HG03045 (cell line): ENCODE measurements around the gene CDH23.

Experiments used
- ATAC-seq: cut with Tn5 transposase; IDR thresholded peaks from one replicate; pipeline ENCODE4 v1.9.1; 2021; ENCODE audit warnings: mild to moderate bottlenecking, moderate library complexity; ENCODE audit not compliant: unreplicated experiment

Gene CDH23

GRCh38 chr10:71437537-71438092 is 40.9 kb downstream of the CDH23 start:
- no peak for ATAC-seq

DNA sequence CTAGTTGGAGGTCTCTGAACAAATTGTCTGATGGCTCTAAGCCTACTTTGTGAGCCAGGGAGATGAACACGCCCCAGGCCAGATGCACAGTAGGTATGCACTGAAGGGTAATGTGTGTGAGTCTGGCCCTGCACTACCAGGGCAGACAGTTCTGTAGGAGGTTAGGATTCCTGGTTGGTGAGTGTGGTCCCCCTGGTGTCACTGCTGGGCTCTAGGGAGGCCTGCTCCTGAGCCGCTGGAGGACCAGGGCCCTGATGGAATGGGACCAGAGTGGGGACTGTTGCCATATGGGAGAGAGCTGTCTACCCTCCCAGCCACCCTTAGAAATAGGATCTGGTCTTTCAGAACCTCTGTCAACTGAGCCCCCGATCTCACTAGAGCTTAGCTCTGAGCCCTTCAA is 42.0 kb downstream of the CDH23 start:
- ATAC-seq, result no peak

DNA sequence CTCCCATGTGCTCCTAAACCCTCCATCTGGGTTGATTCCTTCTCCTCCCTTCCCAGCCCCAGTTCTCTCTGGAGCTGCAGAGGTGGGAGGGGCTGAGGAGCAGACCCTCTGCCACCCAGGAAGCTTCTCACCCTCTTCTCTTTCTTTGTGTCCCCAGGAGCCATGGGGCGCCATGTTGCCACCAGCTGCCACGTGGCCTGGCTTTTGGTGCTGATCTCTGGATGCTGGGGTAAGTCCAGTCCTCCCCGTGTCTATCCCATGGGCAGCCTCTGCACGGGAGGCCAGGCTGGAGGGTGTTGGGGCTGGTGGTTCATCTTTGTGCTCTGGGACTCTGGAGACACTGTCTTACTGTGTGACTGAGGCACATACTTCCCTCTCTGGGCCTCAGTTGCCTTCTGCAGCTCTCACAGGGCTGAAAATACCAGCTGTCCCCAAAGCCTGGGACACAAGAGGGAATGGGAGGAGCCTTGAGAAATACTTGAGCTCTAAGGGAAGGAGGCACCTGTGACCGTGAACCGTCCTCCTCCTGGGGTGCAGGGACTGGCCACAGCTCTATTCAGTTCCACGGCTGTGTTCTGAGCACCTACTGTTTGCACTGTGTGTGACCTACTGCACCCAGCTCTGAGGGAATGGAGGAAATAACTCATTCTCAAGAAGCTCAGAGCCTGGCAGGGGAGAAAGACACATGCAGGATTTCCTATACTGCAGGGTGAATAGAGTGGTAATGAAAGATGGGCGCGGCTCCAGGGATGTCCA is 43.1 kb downstream of the CDH23 start:
- ATAC-seq, result no peak

DNA sequence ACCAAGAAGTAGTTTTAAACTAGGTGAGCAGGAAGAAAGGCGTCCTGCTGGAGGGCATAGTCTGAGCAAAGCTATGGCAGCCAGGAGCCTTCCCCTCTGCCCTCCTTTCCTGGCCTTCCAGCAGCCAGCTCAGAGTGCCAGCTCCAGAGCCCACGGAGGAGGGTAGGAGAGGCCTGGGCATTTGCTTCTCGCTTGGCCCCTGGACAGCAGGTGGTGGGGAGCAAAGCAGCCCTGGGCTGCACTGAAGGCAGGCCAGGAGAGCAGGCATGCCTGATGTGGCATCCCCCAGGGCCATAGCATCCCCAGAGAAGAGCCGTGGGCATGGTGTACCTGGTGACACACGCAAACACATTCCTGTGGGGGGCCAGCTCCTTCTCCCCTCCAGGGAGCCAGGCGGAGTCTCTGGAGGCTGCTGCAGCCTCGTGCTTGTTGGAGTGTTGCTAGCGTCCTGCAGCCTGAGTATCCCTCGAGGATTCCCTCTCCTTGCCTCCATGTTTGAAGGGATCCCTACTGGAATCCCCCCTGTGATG is 43.9 kb downstream of the CDH23 start:
- no peak for ATAC-seq

DNA sequence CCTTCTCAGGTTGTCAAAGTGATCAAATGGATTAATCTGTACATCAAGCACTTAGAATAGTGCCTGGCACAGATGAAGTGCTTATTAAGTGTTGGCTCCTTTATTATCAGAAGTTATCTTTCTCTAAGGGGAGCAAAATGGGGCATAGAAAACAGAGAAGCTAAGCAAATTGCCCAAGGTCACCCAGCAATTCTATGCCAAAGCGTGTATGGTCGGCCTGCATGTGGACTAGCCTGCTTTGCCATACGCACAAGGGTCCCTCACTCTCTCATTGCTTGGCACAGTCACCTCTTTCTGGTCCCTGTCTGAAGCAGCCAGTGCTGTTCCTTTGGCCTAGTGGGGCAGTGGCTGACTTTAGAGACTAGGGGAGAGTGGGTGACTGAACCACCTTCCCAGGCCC is 45.3 kb downstream of the CDH23 start:
- ATAC-seq, result no peak

DNA sequence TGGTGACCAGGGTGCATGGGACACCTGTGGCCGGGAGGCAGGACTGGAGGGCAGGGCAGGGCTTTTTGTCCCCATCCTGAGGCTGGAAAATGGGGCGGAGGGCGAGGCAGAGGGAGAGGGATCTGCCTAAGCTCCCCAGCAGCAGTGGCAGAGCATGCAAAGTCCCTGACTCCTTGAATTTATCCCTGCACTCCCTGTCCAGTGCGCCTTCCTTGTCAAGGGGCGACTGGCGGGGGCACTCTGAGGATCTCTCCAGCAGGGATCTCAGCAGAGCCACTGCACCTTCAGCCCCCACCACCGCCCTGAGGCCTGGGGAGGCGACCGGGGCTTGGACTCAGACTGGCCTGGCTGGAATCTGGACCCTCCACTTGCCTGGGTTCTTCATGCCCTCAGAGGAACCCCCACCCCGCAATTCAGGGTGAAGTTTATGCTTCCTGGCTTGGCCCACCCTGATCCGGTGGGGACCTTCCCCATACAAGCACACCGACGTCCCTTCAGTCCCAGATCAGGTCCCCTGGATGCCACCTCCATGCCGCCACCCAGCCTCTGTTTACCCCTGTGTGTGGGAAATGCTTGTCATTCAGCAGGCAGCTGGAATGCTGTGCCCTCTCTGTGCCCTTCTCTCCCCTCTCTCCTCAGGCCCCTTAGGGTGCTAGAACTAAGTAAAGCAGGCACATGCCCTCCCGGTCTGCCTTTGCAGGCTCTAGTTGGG is 46.3 kb downstream of the CDH23 start:
- no peak for ATAC-seq

- no peak for ATAC-seq
These were observed 47.0 kb downstream of the CDH23 start for GRCh38 chr10:71443676-71444075.

- no peak for ATAC-seq
These were observed 47.7 kb downstream of the CDH23 start for GRCh38 chr10:71444284-71445054.

- no peak for ATAC-seq
These were observed 51.0 kb downstream of the CDH23 start for GRCh38 chr10:71447676-71448075.

- ATAC-seq, result no peak
These were observed 51.4 kb downstream of the CDH23 start for GRCh38 chr10:71448146-71448545.

DNA sequence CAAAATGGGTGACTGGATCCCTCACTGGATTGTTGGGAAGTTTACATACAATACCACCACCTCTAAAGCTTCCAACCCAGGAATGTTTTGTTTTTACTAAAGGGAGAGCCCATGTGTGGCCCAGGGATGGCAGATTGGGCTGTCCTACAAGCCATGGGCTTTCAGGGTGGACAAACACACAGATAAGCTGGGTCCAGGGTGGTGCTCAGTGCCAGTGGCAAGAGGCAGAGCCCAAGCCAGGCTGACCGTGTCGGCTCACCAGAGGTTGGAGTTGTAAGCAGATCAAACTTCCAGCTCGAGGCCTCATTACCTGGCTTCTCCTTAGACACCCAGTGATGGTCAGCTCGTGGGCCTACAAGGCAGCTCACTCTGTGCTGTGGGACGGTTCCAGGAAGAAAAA is 52.3 kb downstream of the CDH23 start:
- ATAC-seq, result no peak

DNA sequence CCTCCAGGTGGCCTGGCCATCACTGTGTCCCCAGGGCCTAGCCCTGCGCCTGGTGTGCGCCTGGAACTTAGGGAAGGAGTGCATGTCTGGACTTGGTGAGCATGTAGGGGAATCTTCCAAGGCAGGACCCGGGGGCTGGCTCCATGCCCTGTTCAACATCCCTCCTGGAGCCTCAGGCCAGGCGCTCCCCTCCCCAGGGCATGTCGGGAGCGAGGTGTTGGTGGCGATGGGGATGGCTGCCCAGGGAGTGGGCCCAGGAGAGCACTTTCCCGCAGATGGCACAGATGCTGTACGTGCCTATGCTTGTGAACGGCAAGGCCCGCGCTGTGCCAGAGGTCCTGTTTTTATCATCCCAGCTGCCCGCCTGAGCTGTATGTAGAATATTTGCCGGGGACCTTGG is 55.0 kb downstream of the CDH23 start:
- ATAC-seq, result no peak

- ATAC-seq, result no peak
These were observed 56.5 kb downstream of the CDH23 start for GRCh38 chr10:71453186-71453585.

- no peak for ATAC-seq
These were observed 57.6 kb downstream of the CDH23 start for GRCh38 chr10:71454347-71454746.

DNA sequence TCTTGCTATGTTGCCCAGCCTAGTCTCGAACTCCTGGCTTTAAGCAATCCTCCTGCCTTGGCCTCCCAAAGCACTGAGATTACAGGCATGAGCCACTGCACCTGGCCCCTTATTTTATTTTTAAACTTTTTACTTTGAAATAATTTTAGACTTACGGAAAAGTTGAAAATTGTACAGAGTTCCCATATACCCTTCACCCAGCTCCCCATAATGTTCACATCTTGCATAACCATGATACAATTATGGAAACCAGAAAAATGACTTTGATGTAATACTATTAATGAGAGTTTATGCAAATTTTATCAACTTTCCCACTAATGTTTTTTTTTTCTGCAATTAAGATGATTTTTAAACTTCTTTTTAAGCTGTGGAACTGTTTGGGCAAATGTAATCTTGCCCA is 58.3 kb downstream of the CDH23 start:
- no peak for ATAC-seq

GRCh38 chr10:71456631-71457030 is 59.9 kb downstream of the CDH23 start:
- no peak for ATAC-seq

GRCh38 chr10:71457908-71458307 is 61.2 kb downstream of the CDH23 start:
- ATAC-seq, result no peak

- ATAC-seq, result no peak
These were observed 61.7 kb downstream of the CDH23 start for GRCh38 chr10:71458387-71458786.

- no peak for ATAC-seq
These were observed 62.8 kb downstream of the CDH23 start for GRCh38 chr10:71459513-71459912.

DNA sequence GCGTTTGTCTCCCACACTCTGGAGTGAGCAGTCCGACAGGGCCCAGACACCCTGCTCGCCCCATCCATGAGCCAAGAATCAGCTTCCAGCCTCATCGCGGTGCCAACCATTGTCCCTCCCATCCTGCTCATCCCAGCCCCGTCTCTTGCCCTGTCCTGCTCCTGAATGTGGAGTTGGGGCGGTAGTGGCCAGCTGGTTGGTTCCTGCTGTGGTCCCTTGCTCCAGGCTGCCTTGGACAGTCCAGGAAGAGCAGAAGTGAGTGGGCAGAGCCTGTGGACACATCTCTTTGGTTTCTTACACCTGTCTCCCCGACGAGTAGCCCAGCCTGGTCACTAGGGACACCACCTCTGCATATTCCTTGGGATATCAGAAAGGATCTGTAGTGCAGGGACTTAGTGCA is 63.9 kb downstream of the CDH23 start:
- ATAC-seq, result no peak

DNA sequence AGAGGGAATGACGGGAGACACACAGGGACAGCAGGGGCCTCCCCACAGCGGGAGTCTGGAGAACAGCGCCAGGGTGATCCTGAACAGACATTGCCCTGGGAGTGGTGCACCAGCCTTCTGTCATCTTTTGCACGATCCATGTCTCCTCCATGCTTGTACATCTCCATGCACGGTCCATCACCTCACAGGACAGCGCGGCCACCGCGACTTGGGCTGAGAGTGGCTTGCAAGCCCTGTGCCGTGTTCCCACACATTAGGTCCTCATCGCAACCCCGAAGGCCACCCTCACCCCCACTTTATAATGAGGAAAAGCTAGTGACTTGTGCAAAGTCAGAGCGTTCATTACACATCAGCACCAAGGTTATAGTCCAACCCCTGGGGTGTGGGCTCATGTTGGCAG is 64.7 kb downstream of the CDH23 start:
- ATAC-seq, result no peak
